NCI-H2171 treated with DMSO at 0.1 percent for 48 hours (cell line): ENCODE results near the gene USP22.
"Not testable (repeated sequence)": the region's sequence is repeated elsewhere in the genome, so short reads cannot be mapped to it uniquely, and the experiment has no call there.

Experiments used
- DNase-seq: peaks from one replicate; lab custom pipeline; 2025; lab: John Stamatoyannopoulos, UW

USP22 gene

DNA sequence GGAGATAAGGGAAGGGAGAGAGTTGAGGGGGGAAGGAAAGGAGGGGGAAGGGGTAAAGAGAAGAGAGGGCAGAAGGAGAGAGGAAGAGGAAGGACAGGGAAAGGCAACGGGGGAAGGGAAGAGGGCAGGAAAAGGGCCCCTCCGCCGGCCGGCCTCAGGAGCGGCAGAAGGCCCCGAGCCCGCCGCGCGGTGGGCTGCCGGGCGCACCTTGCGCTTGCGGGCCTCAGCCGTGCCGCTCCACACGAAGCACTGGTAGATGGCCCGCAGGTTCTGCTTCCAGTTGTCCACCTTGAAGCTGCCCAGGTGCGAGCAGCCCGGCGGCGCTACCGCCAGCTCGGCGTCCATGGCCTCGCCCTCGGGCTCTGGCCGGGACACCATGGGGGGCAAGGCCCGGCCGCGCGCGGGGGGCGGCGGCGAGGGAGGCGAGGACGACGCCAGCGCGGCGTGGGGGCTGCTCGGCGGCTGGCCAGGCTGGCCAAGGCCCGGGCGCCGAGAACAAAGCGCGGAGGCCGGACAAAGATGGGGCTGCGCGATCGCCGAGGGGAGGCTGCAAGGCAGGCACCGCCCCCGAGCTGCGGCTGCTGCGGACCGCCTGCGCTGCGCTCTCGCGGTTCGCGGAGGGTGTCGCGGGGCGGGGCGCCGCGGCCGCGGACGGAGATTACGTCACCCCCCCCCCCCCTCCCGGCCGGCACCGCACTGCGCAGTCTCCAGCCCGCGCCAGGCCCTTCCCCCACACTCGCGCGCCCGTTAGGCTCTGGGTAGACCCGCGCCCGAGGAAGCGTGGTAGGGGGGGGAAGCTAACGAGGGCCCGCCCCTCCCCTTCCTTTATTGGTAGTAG, at the start of gene USP22:
Gene USP22, minus strand, starts transcription at position 554 of the 838 bp plus-strand sequence. Its CDS starts 176 bp downstream, at position 378.
- no peak for DNase-seq

GRCh38 chr17:21090902-21091618, 48.2 kb upstream of the USP22 start:
- DNase-seq, result no peak

DNA sequence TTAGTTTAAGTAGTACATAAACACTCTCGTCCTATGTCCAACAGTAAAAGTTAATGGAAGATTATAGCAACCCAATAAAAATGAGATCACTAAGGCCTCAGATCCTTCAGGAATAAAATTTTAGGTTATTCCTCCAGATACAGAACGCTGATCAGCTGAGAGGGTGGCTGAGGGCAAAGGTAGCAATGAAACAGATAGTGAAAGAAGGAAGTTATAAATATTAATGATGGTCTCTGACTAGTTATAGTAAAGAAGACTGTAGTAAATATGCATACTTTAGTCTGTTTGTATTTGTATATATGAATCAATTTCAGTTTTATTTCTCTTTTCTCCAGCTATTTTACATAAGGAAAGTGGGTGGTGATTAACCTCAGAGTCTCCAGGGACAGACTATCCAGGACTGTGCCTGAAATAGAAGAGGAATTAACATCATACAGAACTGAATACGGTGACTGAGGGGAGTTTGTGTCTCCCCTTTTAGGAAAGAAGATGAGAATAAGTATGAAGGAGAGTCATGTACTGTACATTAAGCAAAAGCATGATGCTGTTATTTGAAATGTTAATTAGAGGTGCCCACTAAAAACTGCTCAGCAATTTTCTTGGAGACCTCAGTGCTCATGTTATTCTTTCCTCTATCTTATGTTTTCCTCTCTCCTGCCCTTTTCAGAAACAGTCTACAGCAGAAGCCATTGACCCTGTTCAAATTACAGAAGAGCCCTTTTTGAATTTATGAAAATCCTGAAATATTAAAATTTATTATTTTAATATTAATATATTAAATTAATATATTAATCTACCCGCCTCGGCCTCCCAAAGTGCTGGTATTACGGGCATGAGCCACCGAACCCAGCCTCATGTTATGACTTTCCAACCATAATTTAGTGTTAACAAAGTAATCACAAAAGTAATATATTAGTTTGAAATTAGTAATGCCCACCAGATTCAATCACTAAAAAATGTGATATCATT, 47.4 kb upstream of the USP22 start:
- DNase-seq, result no peak

GRCh38 chr17:21089145-21089544, 46.3 kb upstream of the USP22 start:
- DNase-seq, result no peak

DNA sequence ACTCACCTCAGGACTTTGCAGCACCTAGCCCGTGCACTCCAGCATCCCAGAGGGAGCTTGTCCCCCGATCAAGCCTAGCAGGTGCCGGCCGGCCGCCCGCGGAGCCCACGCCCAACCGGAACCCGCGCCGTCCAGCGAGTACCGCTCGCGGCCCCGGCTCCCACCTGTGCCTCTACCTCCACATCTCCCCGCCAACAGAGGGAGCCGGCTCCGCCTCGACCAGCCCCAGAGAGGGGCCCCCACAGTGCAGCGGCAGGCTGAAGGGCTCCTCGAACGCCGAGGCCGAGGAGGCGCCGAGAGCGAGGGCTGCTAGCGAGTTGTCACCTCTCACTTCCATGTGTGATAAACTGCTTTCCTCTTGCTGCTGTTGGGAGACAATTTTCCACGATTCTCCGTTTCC, 42.9 kb upstream of the USP22 start:
- DNase-seq, result no peak

DNA sequence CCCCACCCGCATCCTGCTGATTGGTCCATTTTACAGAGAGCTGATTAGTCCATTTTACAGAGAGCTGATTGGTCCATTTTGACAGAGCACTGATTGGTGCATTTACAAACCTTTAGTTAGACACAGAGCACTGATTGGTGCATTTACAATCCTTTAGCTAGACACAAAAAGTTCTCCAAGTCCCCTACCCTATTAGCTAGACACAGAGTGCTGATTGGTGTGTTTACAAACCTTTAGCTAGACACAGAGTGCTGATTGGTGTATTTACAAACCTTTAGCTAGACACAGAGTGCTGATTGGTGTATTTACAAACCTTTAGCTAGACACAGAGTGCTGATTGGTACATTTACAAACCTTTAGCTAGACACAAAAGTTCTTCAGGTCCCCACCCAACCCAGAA, 42.5 kb upstream of the USP22 start:
- DNase-seq, result not testable (repeated sequence)

- DNase-seq, result no peak
These were observed 39.2 kb upstream of the USP22 start for GRCh38 chr17:21082001-21082436.

GRCh38 chr17:21079196-21079595, 36.4 kb upstream of the USP22 start:
- no peak for DNase-seq

GRCh38 chr17:21078016-21078780, 35.4 kb upstream of the USP22 start:
- no peak for DNase-seq

- no peak for DNase-seq
These were observed 34.5 kb upstream of the USP22 start for GRCh38 chr17:21077281-21077680.

DNA sequence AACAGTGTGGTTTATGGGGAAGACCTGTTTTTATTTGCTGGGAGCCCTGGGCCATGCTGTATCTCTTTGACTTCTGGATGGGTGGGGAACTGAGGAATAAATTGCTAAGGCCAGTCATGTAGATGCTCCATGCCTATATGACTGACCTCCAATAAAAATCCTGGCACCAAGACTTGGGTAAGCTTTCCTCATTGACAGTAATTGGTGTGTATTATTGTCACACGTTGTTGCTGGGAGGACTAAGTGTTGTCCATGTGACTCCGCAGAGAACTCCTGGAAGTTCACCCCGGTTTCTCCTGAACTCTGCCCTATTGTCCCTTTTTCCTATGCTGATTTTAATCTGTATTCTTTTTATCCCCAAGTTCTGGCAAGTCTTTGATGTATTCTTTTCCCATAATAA, 33.4 kb upstream of the USP22 start:
- DNase-seq, result no peak

- no peak for DNase-seq
These were observed 32.9 kb upstream of the USP22 start for GRCh38 chr17:21075739-21076085.

DNA sequence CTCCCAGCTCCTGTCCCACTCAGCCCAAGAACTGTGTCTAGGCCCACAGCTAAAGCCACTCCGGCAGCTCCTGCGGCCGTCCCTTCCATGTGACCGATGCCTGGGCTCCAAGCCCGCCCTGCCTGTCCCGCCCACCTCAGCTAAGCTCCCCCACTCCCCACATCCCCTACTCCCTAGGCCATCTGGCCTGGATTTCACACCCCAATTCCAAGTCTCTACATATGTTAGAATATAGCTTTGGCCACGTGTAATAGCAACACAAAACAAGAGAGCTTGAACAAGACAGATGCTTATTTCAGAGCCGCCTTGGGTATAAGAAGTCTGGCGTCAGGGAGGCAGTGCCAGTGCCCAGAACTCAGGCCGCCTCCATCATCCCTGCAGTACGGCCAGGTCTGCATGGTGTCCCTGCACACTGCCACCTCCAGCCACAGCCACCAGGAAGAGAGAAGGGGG, 30.0 kb upstream of the USP22 start:
- DNase-seq, result no peak

DNA sequence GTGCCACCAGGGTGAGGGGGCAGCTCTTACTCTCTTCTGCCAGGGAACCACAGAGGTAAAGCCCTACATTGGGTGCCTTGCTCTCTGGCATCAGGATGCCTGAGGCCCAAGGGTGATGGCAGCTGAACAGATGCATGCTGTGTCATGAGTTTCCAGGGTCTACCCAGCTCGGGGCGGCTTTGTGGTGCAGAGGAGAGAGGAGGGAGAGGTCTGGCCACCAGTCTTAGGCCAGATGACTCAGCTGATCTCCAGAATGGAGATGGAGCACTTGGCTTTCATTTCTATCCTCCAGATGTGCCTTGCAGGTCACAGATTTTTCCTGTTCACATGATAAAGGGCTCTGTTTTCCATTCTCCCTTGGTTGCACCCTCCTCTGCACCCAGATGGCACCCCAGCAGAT, 23.6 kb upstream of the USP22 start:
- no peak for DNase-seq

- no peak for DNase-seq
These were observed 19.2 kb upstream of the USP22 start for GRCh38 chr17:21061971-21062526.

GRCh38 chr17:21061158-21061835, 18.5 kb upstream of the USP22 start:
- no peak for DNase-seq

DNA sequence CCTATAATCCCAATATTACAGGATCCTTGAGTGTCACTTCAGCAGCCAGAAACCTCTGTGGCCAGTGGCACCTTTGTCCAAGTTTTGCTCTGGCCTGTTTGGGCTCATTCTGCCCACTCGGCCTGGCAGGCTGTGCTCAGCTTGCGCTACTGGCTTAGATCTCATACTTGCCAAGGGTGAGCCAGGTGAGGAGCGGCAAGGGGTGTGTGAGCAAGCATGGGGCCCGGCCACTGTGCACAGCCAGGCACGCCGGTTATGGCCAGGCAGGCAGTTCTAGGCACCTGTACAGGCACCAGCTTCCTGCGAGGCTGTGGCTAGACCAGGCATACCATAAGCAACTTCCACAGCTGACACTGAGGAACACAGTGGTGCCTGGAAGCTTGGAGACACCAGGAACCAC, 16.9 kb upstream of the USP22 start:
- no peak for DNase-seq

DNA sequence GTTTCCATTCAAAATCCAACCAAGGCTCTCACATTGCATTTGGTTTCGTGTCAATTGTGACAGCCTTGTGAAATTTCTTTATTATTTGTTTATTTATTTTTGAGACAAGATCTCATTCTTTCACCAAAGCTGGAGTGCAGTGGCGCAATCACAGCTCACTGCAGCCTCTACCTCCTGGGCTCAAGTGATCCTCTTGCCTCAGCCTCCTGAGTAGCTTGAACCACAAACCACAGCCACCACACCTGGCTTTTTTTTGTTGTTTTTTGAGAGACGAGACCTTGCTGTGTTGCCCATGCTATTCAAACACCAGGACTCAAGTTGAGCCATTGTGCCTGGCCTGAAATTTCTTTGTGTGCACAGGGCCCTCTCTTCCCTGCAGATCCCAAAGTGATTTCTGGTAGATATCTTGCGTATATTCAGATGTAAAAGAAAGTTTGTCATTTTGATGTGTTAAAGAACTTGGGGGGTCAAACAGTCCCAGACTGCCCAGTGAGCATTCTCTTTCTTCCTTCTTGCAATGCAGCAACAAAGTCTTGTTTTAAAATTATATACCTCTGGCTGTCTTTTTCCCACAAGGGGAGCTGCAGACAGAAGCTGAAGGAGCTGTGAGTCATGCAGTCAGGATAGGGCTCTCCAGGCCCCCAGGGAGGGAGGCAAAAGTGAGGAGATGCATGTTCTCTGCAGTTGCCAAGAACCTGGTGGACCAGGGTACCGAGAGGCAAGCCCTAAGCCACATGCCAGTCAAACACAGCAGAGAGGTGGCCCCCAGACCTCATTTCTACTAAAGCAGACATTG, 15.5 kb upstream of the USP22 start:
- DNase-seq, result no peak

DNA sequence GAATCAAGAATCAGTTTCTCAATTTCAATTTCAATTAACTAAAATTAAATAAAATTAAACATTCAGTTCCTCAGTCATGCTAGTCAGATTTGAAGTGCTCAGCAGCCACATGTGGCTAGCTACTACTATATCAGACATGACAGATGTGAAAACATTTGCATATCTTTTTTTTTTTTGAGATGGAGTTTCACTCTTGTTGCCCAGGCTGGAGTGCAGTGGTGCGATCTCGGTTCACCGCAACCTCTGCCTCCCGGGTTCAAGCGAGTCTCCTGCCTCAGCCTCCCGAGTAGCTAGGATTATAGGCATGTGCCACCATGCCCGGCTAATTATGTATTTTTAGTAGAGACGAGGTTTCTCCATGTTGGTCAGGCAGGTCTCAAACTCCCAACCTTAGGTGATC, 10.2 kb upstream of the USP22 start:
- DNase-seq, result not testable (repeated sequence)

- DNase-seq, result no peak
These were observed 6.6 kb upstream of the USP22 start for GRCh38 chr17:21049457-21049856.
